ENCODE data around the gene PDE6B. TPM values are rescaled to one million over a fixed set of nuclear protein-coding genes. Genes with fewer than 3 reads are reported as not detected.
"Not testable (repeated sequence)": the region's sequence is repeated elsewhere in the genome, so short reads cannot be mapped to it uniquely, and the experiment has no call there.

PDE6B gene
- total and polyA plus RNA-seq, 7 donors, result 0.03 to 0.48 (median 0.31) TPM; not detected in 1

DNA sequence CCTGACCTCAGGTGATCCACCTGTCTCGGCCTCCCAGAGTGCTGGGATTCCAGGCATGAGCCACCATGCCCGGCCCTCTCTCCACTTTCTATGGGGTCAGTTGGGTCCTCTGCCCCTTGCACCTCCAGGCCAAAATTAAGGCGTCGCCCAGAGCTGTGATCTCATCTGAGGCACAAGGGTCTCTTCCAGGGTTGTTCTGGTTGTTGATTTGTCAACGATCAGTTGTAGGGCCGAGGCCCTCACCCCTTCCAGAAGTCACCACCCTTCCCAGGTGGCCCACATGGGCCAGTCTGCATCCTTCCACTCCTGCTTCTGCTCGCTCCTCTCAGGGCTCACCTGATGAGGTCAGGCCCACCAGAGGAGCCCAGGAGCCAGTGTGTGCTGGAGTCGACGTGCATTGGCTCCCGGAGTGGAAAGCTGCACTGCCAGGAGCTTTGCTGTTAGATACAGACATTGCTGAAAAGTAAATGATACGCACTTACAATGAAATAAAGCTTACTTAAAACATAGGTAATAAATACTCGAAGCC lies 35.0 kb upstream of the PDE6B start:
- no peak for ATAC-seq
- Histone ChIP-seq H3K27me3 (ENCODE audit: insufficient read depth in 3 of 3, low read length in 2 of 3) (peaks cover 0 to 9% (median 5%) of the 10 kb centered on the region in 3 donors), H3K27ac (no peak overlapping the region)

DNA sequence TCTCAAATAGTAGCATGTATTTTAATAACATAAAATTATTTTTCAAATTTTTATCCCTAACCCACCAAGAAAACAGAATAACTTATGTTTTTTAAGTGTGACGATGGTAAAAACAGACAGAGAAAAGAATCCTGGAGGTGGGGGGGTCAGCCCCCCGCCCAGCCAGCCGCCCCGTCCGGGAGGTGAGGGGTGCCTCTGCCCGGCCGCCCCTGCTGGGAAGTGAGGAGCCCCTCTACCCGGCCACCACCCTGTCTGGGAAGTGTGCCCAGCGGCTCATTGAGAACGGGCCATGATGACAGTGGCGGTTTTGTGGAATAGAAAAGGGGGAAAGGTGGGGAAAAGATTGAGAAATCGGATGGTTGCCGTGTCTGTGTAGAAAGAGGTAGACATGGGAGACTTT lies 33.2 kb upstream of the PDE6B start:
- WGBS, 3 donors, result 70 to 75% (median 70%) methylated on average over 11 to 12 of the region's 13 CpGs
- not testable (repeated sequence) for H3K4me1 ChIP-seq

More for the DNA sequence above, 35.0 kb upstream of the PDE6B start:
- Histone ChIP-seq H3K4me3 (no peak overlapping the region), H3K4me1 (no peaks in the 10 kb centered on the region), H3K9me3 (no peaks in the 10 kb centered on the region), H3K36me3 (ENCODE audit: insufficient read depth in 1 of 2, low read depth in 1 of 2) (no peaks in the 10 kb centered on the region)
- TF ChIP-seq, protein P1, sequence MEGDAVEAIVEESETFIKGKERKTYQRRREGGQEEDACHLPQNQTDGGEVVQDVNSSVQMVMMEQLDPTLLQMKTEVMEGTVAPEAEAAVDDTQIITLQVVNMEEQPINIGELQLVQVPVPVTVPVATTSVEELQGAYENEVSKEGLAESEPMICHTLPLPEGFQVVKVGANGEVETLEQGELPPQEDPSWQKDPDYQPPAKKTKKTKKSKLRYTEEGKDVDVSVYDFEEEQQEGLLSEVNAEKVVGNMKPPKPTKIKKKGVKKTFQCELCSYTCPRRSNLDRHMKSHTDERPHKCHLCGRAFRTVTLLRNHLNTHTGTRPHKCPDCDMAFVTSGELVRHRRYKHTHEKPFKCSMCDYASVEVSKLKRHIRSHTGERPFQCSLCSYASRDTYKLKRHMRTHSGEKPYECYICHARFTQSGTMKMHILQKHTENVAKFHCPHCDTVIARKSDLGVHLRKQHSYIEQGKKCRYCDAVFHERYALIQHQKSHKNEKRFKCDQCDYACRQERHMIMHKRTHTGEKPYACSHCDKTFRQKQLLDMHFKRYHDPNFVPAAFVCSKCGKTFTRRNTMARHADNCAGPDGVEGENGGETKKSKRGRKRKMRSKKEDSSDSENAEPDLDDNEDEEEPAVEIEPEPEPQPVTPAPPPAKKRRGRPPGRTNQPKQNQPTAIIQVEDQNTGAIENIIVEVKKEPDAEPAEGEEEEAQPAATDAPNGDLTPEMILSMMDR (IDR thresholded peaks at IDR 0.05), result no peak
- DNase-seq, result no peak
- intact Hi-C loops (cut with DNase I), result no loop called here
- WGBS, 3 donors, result 90 to 92% (median 91%) methylated on average over 12 of the region's 12 CpGs

DNA sequence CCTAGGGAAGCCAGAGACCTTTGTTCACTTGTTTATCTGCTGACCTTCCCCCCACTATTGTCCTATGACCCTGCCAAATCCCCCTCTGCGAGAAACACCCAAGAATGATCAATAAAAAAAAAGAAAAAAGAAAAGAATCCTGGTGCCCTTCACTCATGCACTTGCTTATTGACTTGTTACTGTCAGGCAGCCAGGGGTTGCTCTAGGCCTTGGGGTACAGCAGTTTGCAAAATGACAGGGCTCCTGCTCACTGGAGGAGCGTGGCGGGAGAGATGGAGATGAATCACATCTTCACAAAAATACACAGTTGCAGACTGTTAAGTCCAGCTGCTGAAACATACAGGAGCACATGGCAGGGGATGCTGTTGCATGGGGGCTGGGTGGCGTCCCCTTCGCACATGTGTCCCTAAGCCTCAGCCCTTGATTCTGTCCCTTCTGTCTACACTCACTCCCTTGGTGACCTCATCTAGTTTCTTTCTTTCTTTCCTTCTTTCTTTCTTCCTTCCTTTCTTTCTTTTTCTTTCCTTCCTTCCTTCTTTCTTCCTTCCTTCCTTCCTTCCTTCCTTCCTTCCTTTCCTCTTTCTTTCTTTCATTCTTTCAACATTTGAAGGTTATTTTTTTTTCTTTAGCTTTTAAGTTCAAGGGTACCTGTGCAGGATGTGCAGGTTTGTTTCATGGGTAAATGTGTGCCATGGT lies 32.4 kb upstream of the PDE6B start:
- 54 to 65% (median 59%) methylated on average over 5 of the region's 5 CpGs for WGBS, 3 donors
- intact Hi-C loops (cut with DNase I), result no loop called here
- Histone ChIP-seq H3K4me1 (no peaks in the 10 kb centered on the region), H3K4me3 (no peak overlapping the region), H3K27me3 (ENCODE audit: insufficient read depth in 3 of 3, low read length in 2 of 3) (peaks cover 0 to 6% (median 3%) of the 10 kb centered on the region in 3 donors), H3K9me3 (no peaks in the 10 kb centered on the region), H3K27ac (no peak overlapping the region), H3K36me3 (ENCODE audit: insufficient read depth in 1 of 2, low read depth in 1 of 2) (no peaks in the 10 kb centered on the region)
- DNase-seq, result no peak
- TF ChIP-seq, protein P1 (IDR thresholded peaks at IDR 0.05), result no peak
- ATAC-seq, result no peak

More for the DNA sequence above, 33.2 kb upstream of the PDE6B start:
- H3K27ac ChIP-seq; intact Hi-C loops (cut with DNase I); H3K4me3 ChIP-seq; H3K9me3 ChIP-seq; ATAC-seq; DNase-seq; H3K27me3 ChIP-seq (ENCODE audit: insufficient read depth in 3 of 3, low read length in 2 of 3); H3K36me3 ChIP-seq (ENCODE audit: insufficient read depth in 1 of 2, low read depth in 1 of 2): not testable (repeated sequence)

DNA sequence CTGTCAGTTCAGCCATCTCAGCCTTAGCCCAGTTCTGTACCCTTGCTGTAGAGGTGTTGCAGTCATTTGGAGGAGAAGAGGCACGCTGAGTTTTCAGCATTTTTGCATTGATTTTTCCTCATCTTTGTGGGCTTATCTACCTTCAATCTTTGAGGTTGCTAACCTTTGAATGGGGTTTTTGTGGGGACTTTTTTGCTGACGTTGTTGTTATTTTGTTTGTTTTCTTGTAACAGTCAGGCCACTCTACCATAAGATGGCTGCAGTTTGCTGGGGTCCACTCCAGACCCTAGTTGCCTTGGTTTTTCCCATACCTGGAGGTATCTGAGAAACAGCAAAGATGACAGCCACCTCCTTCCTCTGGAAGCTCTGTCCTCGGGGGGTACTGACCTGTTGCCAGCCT lies 26.4 kb upstream of the PDE6B start:
- peaks cover 0 to 4% (median 2%) of the 10 kb centered on the region in 3 donors for H3K27me3 ChIP-seq (ENCODE audit: insufficient read depth in 3 of 3, low read length in 2 of 3)
- intact Hi-C loops (cut with DNase I), result no loop called here
- H3K4me1 ChIP-seq, result no peaks in the 10 kb centered on the region
- ATAC-seq (no peak), DNase-seq (no peak)
- WGBS, 3 donors, result 77 to 79% (median 79%) methylated on average over 3 of the region's 3 CpGs
- TF ChIP-seq, protein P1 (IDR thresholded peaks at IDR 0.05), result no peak
- no peaks in the 10 kb centered on the region for H3K36me3 ChIP-seq (ENCODE audit: insufficient read depth in 1 of 2, low read depth in 1 of 2)
- H3K27ac ChIP-seq, result no peak overlapping the region
- no peak overlapping the region for H3K4me3 ChIP-seq
- H3K9me3 ChIP-seq, result no peaks in the 10 kb centered on the region

DNA sequence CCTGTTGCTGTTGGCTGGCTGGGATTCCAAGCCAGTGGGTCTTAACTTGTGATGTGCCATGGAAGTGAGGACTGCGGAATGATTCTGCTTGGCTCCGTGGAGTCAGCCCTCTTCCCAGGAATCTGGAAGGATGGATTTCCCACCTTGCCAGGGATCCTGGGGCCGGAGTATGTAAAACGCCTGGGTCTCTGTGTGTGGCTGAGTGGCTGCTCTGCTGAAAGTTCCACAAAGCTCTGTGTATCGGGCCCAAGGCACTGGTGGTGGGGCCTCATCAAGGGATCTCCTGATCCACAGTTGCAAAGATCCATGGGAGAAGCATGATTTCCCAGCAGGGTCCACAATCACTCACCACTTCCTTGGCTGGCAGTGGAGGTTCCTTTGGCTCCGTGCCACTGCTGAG lies 25.2 kb upstream of the PDE6B start:
- 69 to 78% (median 74%) methylated on average over 6 of the region's 6 CpGs for WGBS, 3 donors
- H3K27me3 ChIP-seq (ENCODE audit: insufficient read depth in 3 of 3, low read length in 2 of 3), result peaks cover 0 to 4% (median 2%) of the 10 kb centered on the region in 3 donors

More for the DNA sequence above, 25.2 kb upstream of the PDE6B start:
- Histone ChIP-seq H3K9me3 (no peaks in the 10 kb centered on the region), H3K4me1 (no peaks in the 10 kb centered on the region), H3K36me3 (ENCODE audit: insufficient read depth in 1 of 2, low read depth in 1 of 2) (no peaks in the 10 kb centered on the region), H3K27ac (no peak overlapping the region), H3K4me3 (no peak overlapping the region)
- intact Hi-C loops (cut with DNase I), result no loop called here
- TF ChIP-seq, protein P1 (IDR thresholded peaks at IDR 0.05), result no peak
- ATAC-seq (no peak), DNase-seq (no peak)

Data from psoas muscle (tissue), 8 donors.